ENCODE measurements around the gene CFAP73.

DNA sequence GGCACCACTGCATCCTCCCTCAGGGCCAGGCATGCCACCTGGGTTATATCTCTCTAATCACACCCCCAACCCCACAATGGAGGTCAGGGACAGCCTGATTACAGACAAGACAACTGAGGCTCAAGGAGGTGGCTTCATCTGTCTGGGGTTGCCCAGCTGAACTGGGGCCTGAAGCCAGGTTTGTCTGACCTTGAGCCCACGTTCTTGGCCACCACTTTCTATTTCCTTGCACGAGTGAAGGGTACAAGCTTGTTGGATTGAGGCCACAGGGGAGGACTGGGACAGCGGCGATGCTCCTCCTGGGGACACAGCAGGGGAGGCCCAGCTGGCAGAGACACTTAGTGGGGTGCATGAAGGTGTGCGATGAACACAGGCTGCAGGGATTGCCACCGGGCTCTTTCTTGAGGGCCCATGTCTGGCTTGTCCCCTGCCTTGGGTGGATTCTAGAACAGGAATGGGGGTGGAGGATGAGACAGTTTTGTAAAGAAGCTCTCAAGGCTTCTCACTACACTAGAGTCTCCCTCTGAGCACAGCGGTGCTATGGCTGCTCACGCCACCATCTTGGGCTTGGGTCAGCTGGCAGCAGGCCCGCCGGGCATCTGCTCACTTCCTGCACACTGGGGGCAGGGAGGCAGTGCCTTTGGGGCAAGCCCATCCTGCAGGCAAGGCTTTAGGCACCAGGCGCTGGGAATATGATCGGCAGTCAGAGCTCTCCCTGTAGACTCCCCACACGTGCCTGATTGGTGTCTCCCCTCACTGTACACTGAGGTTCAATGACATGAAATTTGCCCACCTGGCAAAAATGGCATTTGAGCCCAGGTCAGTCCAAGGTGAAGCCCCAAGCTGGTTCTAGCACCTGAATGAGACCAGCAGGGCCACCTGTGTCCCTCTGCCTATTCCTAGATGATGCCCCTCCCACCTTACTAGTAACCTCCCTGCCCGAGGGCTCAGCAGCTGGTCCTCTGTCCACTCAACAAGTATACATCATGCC lies 52.0 kb downstream of the CFAP73 start:
- TF ChIP-seq, protein P1, sequence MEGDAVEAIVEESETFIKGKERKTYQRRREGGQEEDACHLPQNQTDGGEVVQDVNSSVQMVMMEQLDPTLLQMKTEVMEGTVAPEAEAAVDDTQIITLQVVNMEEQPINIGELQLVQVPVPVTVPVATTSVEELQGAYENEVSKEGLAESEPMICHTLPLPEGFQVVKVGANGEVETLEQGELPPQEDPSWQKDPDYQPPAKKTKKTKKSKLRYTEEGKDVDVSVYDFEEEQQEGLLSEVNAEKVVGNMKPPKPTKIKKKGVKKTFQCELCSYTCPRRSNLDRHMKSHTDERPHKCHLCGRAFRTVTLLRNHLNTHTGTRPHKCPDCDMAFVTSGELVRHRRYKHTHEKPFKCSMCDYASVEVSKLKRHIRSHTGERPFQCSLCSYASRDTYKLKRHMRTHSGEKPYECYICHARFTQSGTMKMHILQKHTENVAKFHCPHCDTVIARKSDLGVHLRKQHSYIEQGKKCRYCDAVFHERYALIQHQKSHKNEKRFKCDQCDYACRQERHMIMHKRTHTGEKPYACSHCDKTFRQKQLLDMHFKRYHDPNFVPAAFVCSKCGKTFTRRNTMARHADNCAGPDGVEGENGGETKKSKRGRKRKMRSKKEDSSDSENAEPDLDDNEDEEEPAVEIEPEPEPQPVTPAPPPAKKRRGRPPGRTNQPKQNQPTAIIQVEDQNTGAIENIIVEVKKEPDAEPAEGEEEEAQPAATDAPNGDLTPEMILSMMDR (IDR thresholded peaks at IDR 0.05), result no peak
- TF ChIP-seq EP300 (IDR thresholded peaks at IDR 0.05), result no peak
- no peak for TF ChIP-seq POLR2AphosphoS5 (IDR thresholded peaks at IDR 0.05)
- no peak for TF ChIP-seq POLR2A (IDR thresholded peaks at IDR 0.05)

All from sigmoid colon (tissue), 4 donors.